ENCODE results near the gene SAMD7. TPM values are rescaled to one million over a fixed set of nuclear protein-coding genes. Genes with fewer than 3 reads are reported as not detected.

The SAMD7 gene
- total and polyA plus RNA-seq, 9 of the 15 experiments (the other 6 are each of a cell fraction or from before 2014, with no cell fraction given) = not detected

- 29% methylated on average over 14 of the region's 14 CpGs for WGBS (ENCODE audit: insufficient coverage, low coverage, missing lambda C conversion rate)
- Histone ChIP-seq H3K4me3 (no peak overlapping the region), H2AFZ (ENCODE audit: low read depth, low read length) (peak overlapping the region; percentile 58), H3K9me3 (replicated peaks; ENCODE audit: control insufficient read depth, insufficient read depth, low read depth, low read length) (no peaks in the 10 kb centered on the region), H3K27ac (ENCODE audit: extremely low read depth, low read depth, low read length) (no peak overlapping the region), H3K9me1 (ENCODE audit: control insufficient read depth, insufficient read depth, low read length) (no peaks in the 10 kb centered on the region), H3K4me2 (ENCODE audit: insufficient read depth, low read length) (peak overlapping the region; percentile 62; the same call in 1 of the 2 replicates), H3K4me1 (replicated peaks in 1 of 2; ENCODE audit: control insufficient read depth in 2 of 2, insufficient read depth in 2 of 2, low read length in 2 of 2) (peaks cover 5 to 23% of the 10 kb centered on the region in 2 experiments), H3K27me3 (ENCODE audit: control insufficient read depth in 2 of 2, insufficient read depth in 2 of 2, low read length in 2 of 2) (no peaks in the 10 kb centered on the region), H3K9ac (ENCODE audit: insufficient read depth in 1 of 2, low read depth in 2 of 2, low read length in 2 of 2) (peak overlapping the region in 1 of 2 experiments; percentile 39; a peak in 1 of 4 replicates), H3K79me2 (ENCODE audit: control insufficient read depth, insufficient read depth, low read length) (no peaks in the 10 kb centered on the region), H4K20me1 (replicated peaks; ENCODE audit: control insufficient read depth, insufficient read depth, low read length) (no peaks in the 10 kb centered on the region), H3K36me3 (ENCODE audit: control insufficient read depth, insufficient read depth, low read length) (no peaks in the 10 kb centered on the region)
- DNase-seq (ENCODE audit: extremely low read depth in 1 of 4, low spot score in 3 of 4) = peak in 2 of 4 experiments; percentile 42 to 64
- in situ Hi-C loops (cut with MboI) = no loop called here
- FAIRE-seq = peak; percentile 62
- ATAC-seq = peak; percentile 63
- intact Hi-C loops (cut with micrococcal nuclease) = loop anchor here (2.0 to 5.0 kb wide), 2 partner anchors 35 to 70 kb away; partner anchors contain the start of gene SEC62
- no TSS peak for BruUV-seq (replicated peaks)
- ChIA-PET POLR2A (interaction anchor here (0.6 to 1.9 kb wide), 5 partner anchors 11 to 49 kb away, joined by 3 to 5 read pairs (median 4); no protein-coding TSS in a partner anchor), CTCF (ENCODE audit: low intra/inter-chr PET ratio) (no interaction called here)
- 0 out of 2 replicates have a peak, but pooled peaks have one; percentile 5 for TF ChIP-seq CREM (IDR thresholded peaks at IDR 0.05; ENCODE audit: low read depth)
- TF ChIP-seq SOX6 (IDR thresholded peaks at IDR 0.05) = 0 out of 2 replicates have a peak, but pooled peaks have one; percentile 26
- no peak for TF ChIP-seq MLX (CRISPR knock-in tag; conservative IDR thresholded peaks at IDR 0.05)
- TF ChIP-seq ERF (CRISPR knock-in tag; IDR thresholded peaks at IDR 0.05) = no peak
- TF ChIP-seq CXXC5 (CRISPR knock-in tag; IDR thresholded peaks at IDR 0.05) = no peak
- TF ChIP-seq HDAC1 (IDR thresholded peaks at IDR 0.05) = peak in 1 of 2 experiments; percentile 24; a peak in 1 of 4 replicates
- TF ChIP-seq JUND (IDR thresholded peaks at IDR 0.05; ENCODE audit: borderline replicate concordance, low read depth, low read length) = 0 out of 2 replicates have a peak, but pooled peaks have one; percentile 3
- no peak for TF ChIP-seq JUND (tag; IDR thresholded peaks at IDR 0.05; ENCODE audit: borderline replicate concordance, low read depth, low read length)
- peak; percentile 62 for TF ChIP-seq EP300 (IDR thresholded peaks at IDR 0.05; ENCODE audit: low read length)
- no peak for TF ChIP-seq MAZ (CRISPR knock-in tag; conservative IDR thresholded peaks at IDR 0.05 in 1 of 2, IDR thresholded peaks at IDR 0.05 in 1 of 2)
- TF ChIP-seq NFRKB (IDR thresholded peaks at IDR 0.05; ENCODE audit: low read depth) = no peak
- TF ChIP-seq MEIS2 (IDR thresholded peaks at IDR 0.05; ENCODE audit: partially characterized antibody) = peak; percentile 84
- peak; percentile 75 for TF ChIP-seq HMBOX1 (IDR thresholded peaks at IDR 0.05)
- TF ChIP-seq CTBP1 (IDR thresholded peaks at IDR 0.05; ENCODE audit: borderline replicate concordance) = peak; percentile 77
- peak; percentile 66 for TF ChIP-seq NFE2 (IDR thresholded peaks at IDR 0.05; ENCODE audit: low read depth)
- TF ChIP-seq VEZF1 (CRISPR knock-in tag; IDR thresholded peaks at IDR 0.05) = peak; percentile 41; the same call in 1 of the 2 replicates
- 0 out of 2 replicates have a peak, but pooled peaks have one; percentile 44 for TF ChIP-seq HDAC2 (IDR thresholded peaks at IDR 0.05)
- 0 out of 2 replicates have a peak, but pooled peaks have one; percentile 19 for TF ChIP-seq SMARCA4 (IDR thresholded peaks at IDR 0.05)
- peak; percentile 73 for TF ChIP-seq PKNOX1 (IDR thresholded peaks at IDR 0.05)
These were observed 20.6 kb downstream of the SAMD7 start for GRCh38 chr3:169931747-169932520.

All from K562 (cell line).